Neural progenitor cell (in vitro differentiated cells): Measurements from ENCODE around the gene KRT8. TPM values are rescaled to one million over a fixed set of nuclear protein-coding genes. Genes with fewer than 3 reads are reported as not detected.
A peak's percentile ranks its signal among the peaks of the same experiment; 100 is the strongest.

Experiments used
- DNase-seq: peaks from one replicate; pipeline ENCODE4 v3.0.0-alpha.2; 2016; ENCODE audit warnings: low spot score
- H2AFZ ChIP-seq: fragments of 200-600 bp; sonication (generic); replicated peaks from 2 replicates; pipeline ENCODE4 v1.6.1; 2016; ENCODE audit warnings: antibody characterized with exemption
- H3F3A ChIP-seq: fragments of 200-600 bp; sonication (generic); 2 replicates; pipeline ENCODE4 v1.6.1; 2016; ENCODE audit warnings: antibody characterized with exemption, low read depth
- H3K27ac ChIP-seq: fragments of 200-600 bp; sonication (generic); 2 replicates; pipeline ENCODE4 v1.5.1; 2016; ENCODE audit warnings: mild to moderate bottlenecking
- H3K27me3 ChIP-seq: fragments of 200-600 bp; sonication (generic); 2 replicates; pipeline ENCODE4 v1.6.1; 2016; ENCODE audit warnings: mild to moderate bottlenecking, moderate library complexity
- H3K36me3 ChIP-seq: fragments of 200-600 bp; sonication (generic); 2 replicates; pipeline ENCODE4 v1.5.1; 2016
- H3K4me1 ChIP-seq: fragments of 200-600 bp; sonication (generic); 2 replicates; pipeline ENCODE4 v1.6.1; 2016; ENCODE audit warnings: mixed run types
- H3K4me2 ChIP-seq: fragments of 200-600 bp; sonication (generic); 2 replicates; pipeline ENCODE4 v1.6.1; 2016
- H3K4me3 ChIP-seq: fragments of 200-600 bp; sonication (generic); 2 replicates; pipeline ENCODE4 v1.5.1; 2016
- H3K79me2 ChIP-seq: fragments of 200-600 bp; sonication (generic); 2 replicates; pipeline ENCODE4 v1.6.1; 2016; ENCODE audit warnings: low read depth
- H3K9ac ChIP-seq: fragments of 200-600 bp; sonication (generic); 2 replicates; pipeline ENCODE4 v1.6.1; 2016
- H3K9me3 ChIP-seq: fragments of 200-600 bp; sonication (generic); 2 replicates; pipeline ENCODE4 v1.5.1; 2016; ENCODE audit warnings: low read depth
- H4K20me1 ChIP-seq: fragments of 200-600 bp; sonication (generic); 2 replicates; pipeline ENCODE4 v1.6.1; 2016; ENCODE audit warnings: low read depth
- H3K27ac Mint-ChIP-seq: 3 replicates; pipeline ENCODE4 v1.8.0; 2021; ENCODE audit warnings: mixed read lengths
- H3K27me3 Mint-ChIP-seq: 2 replicates; pipeline ENCODE4 v1.8.0; 2022; ENCODE audit warnings: low read depth, mild to moderate bottlenecking, inconsistent platforms, moderate library complexity, mixed read lengths; ENCODE audit not compliant: insufficient read depth
- H3K36me3 Mint-ChIP-seq: 3 replicates; pipeline ENCODE4 v1.8.0; 2021; ENCODE audit warnings: mixed read lengths
- H3K4me1 Mint-ChIP-seq: 3 replicates; pipeline ENCODE4 v1.8.0; 2021; ENCODE audit warnings: mixed read lengths
- H3K4me3 Mint-ChIP-seq: 3 replicates; pipeline ENCODE4 v1.8.0; 2021; ENCODE audit warnings: mild to moderate bottlenecking, moderate library complexity, mixed read lengths
- H3K9me3 Mint-ChIP-seq: 3 replicates; pipeline ENCODE4 v1.8.0; 2020; ENCODE audit warnings: mixed read lengths
- CTCF ChIP-seq: fragments of 200-600 bp; sonication (generic); IDR thresholded peaks from 2 replicates; pipeline ENCODE4 v1.5.1; 2017; ENCODE audit warnings: antibody characterized with exemption, mild to moderate bottlenecking
- EZH2 ChIP-seq: fragments of 200-600 bp; sonication (generic); IDR thresholded peaks from 2 replicates; pipeline ENCODE4 v1.6.1; 2017; ENCODE audit warnings: antibody characterized with exemption, mild to moderate bottlenecking, moderate library complexity
- EZH2phosphoT487 ChIP-seq: fragments of 200-600 bp; sonication (generic); IDR thresholded peaks from 2 replicates; pipeline ENCODE4 v1.6.1; 2017; ENCODE audit warnings: antibody characterized with exemption
- total RNA-seq: library from RNA; depleted of rRNA; stranded (reverse); fragments of >200 nt; gene quantifications from 2 replicates; pipeline ENCODE4 v1.2.3, GENCODE V29; 2015; ENCODE audit warnings: low replicate concordance

KRT8 gene
- total RNA-seq, 1 donor from 2014 or later: 168 TPM

- H3K27ac Mint-ChIP-seq: peak overlapping the region; percentile 89
- no peaks in the 10 kb centered on the region for H3K9me3 Mint-ChIP-seq
- Histone ChIP-seq H3K4me2 (peak overlapping the region; percentile 98), H3K27ac (no peak overlapping the region), H3K79me2 (peaks cover 22% of the 10 kb centered on the region), H2AFZ (no peak overlapping the region), H3K9ac (peak overlapping the region; percentile 67), H3K4me1 (peaks cover 6% of the 10 kb centered on the region), H3F3A (peaks cover 16% of the 10 kb centered on the region), H3K36me3 (no peaks in the 10 kb centered on the region), H3K27me3 (no peaks in the 10 kb centered on the region), H3K4me3 (peak overlapping the region; percentile 96), H3K9me3 (no peaks in the 10 kb centered on the region), H4K20me1 (peaks cover 9% of the 10 kb centered on the region)
- H3K27me3 Mint-ChIP-seq: peaks cover 8% of the 10 kb centered on the region
- TF ChIP-seq EZH2phosphoT487 (no peak), EZH2 (peak; percentile 0)
- peak; percentile 80 for DNase-seq
- peaks cover 35% of the 10 kb centered on the region for H3K4me1 Mint-ChIP-seq
- H3K36me3 Mint-ChIP-seq: peaks cover 7% of the 10 kb centered on the region
- peak overlapping the region; percentile 87 for H3K4me3 Mint-ChIP-seq
Observed at GRCh38 chr12:52903855-52904508, 894 bp downstream of the KRT8 start.

- peaks cover 16% of the 10 kb centered on the region for H3F3A ChIP-seq
- Mint-ChIP-seq H3K4me1 (peaks cover 31% of the 10 kb centered on the region), H3K27me3 (peaks cover 8% of the 10 kb centered on the region), H3K27ac (no peak overlapping the region), H3K9me3 (no peaks in the 10 kb centered on the region), H3K4me3 (peak overlapping the region; percentile 76), H3K36me3 (peaks cover 7% of the 10 kb centered on the region)
- peaks cover 22% of the 10 kb centered on the region for H3K79me2 ChIP-seq
- H3K4me3 ChIP-seq: peak overlapping the region; percentile 96
- H3K27ac ChIP-seq: no peak overlapping the region
- TF ChIP-seq EZH2: peak; percentile 61
- no peak for TF ChIP-seq EZH2phosphoT487
- TF ChIP-seq CTCF: peak; percentile 2
- H3K36me3 ChIP-seq: no peaks in the 10 kb centered on the region
- no peak overlapping the region for H3K9ac ChIP-seq
- peak overlapping the region; percentile 98 for H3K4me2 ChIP-seq
- peaks cover 6% of the 10 kb centered on the region for H3K4me1 ChIP-seq
- no peaks in the 10 kb centered on the region for H3K9me3 ChIP-seq
- H4K20me1 ChIP-seq: peaks cover 9% of the 10 kb centered on the region
- no peak overlapping the region for H2AFZ ChIP-seq
- peak; percentile 96 for DNase-seq
- no peaks in the 10 kb centered on the region for H3K27me3 ChIP-seq
Observed at GRCh38 chr12:52903285-52903854, 1.5 kb downstream of the KRT8 start.

GRCh38 chr12:52901715-52902541 lies 2.9 kb downstream of the KRT8 start:
- Mint-ChIP-seq H3K4me1 (peaks cover 22% of the 10 kb centered on the region), H3K4me3 (peak overlapping the region; percentile 55), H3K9me3 (no peaks in the 10 kb centered on the region), H3K36me3 (peaks cover 7% of the 10 kb centered on the region), H3K27me3 (peaks cover 7% of the 10 kb centered on the region), H3K27ac (no peak overlapping the region)
- TF ChIP-seq EZH2phosphoT487 (no peak), CTCF (no peak), EZH2 (no peak)
- Histone ChIP-seq H3F3A (peaks cover 16% of the 10 kb centered on the region), H3K9ac (no peak overlapping the region), H4K20me1 (peaks cover 9% of the 10 kb centered on the region), H2AFZ (no peak overlapping the region), H3K79me2 (peaks cover 22% of the 10 kb centered on the region), H3K27me3 (no peaks in the 10 kb centered on the region), H3K9me3 (no peaks in the 10 kb centered on the region), H3K27ac (no peak overlapping the region), H3K4me3 (no peak overlapping the region), H3K36me3 (no peaks in the 10 kb centered on the region), H3K4me2 (no peak overlapping the region), H3K4me1 (peaks cover under 1% of the 10 kb centered on the region)
- no peak for DNase-seq
